Activated CD8-positive, alpha-beta T cell treated with anti-CD3 and anti-CD28 coated beads for 36 hours (primary cell): ENCODE measurements around the gene FBXO7. TPM values are rescaled to one million over a fixed set of nuclear protein-coding genes. Genes with fewer than 3 reads are reported as not detected.
"Not testable (repeated sequence)": the region's sequence is repeated elsewhere in the genome, so short reads cannot be mapped to it uniquely, and the experiment has no call there.

Experiments
- ATAC-seq: fragments of 200-7000 bp; cut with Tn5 transposase; one replicate; pipeline ENCODE4 v1.10.0; 2021; ENCODE audit warnings: mild to moderate bottlenecking, moderate library complexity
- CTCF ChIA-PET: fragments of 350-600 bp; sonication (Branson Sonifier 250); formaldehyde crosslinking; loops from one replicate; lab custom pipeline; 2021; ENCODE audit warnings: antibody characterized with exemption; lab: Charles Lee
- POLR2A ChIA-PET: fragments of 350-600 bp; sonication (Branson Sonifier 250); formaldehyde crosslinking; loops from one replicate; lab custom pipeline; 2021; ENCODE audit warnings: antibody characterized with exemption; lab: Charles Lee
- DNase-seq: peaks from one replicate; pipeline ENCODE4 v3.0.0-alpha.2; 2020
- H3K27ac Mint-ChIP-seq: one replicate; pipeline ENCODE4 v1.8.0; 2021; ENCODE audit warnings: mild to moderate bottlenecking, mixed read lengths
- H3K27me3 Mint-ChIP-seq: one replicate; pipeline ENCODE4 v1.8.0; 2021; ENCODE audit warnings: mixed read lengths
- H3K36me3 Mint-ChIP-seq: one replicate; pipeline ENCODE4 v1.8.0; 2021; ENCODE audit warnings: low read depth, mixed read lengths
- H3K4me1 Mint-ChIP-seq: one replicate; pipeline ENCODE4 v1.8.0; 2021; ENCODE audit warnings: low read depth, mixed read lengths
- H3K4me3 Mint-ChIP-seq: one replicate; pipeline ENCODE4 v1.8.0; 2021; ENCODE audit warnings: mild to moderate bottlenecking, moderate library complexity, mixed read lengths
- H3K9me3 Mint-ChIP-seq: one replicate; pipeline ENCODE4 v1.8.0; 2021; ENCODE audit warnings: mixed read lengths
- CTCF ChIP-seq: fragments of 200-600 bp; IDR thresholded peaks from one replicate; pipeline ENCODE4 v1.8.0; 2022; ENCODE audit warnings: antibody characterized with exemption, mild to moderate bottlenecking
- intact Hi-C: fragments of 100-400 bp; cut with micrococcal nuclease; formaldehyde crosslinking; loops from one replicate; pipeline ENCODE4 v1.10.0; 2022
- total RNA-seq, 2 experiments: library from RNA; stranded (reverse); gene quantifications; one replicate each; pipeline ENCODE4 v1.2.3, GENCODE V29; 2021

Gene FBXO7
- total RNA-seq, 2 experiments from 2014 or later, result 77.2 to 78.1 TPM

GRCh38 chr22:32477596-32477995, 3.0 kb downstream of the FBXO7 start:
- ChIA-PET POLR2A (interaction anchor here (0.7 to 1.0 kb wide), 2 partner anchors 66 to 260 kb away, joined by 3 to 5 read pairs; partner anchors contain the start of gene RTCB), CTCF (interaction anchor here (1.2 kb wide), 2 partner anchors 88 to 333 kb away, joined by 4 read pairs; no protein-coding TSS in a partner anchor)
- DNase-seq (no peak), ATAC-seq (no peak)
- intact Hi-C loops, result no loop called here
- Mint-ChIP-seq H3K36me3 (peaks cover 14% of the 10 kb centered on the region), H3K27ac (no peak overlapping the region), H3K27me3 (no peaks in the 10 kb centered on the region), H3K4me3 (no peak overlapping the region), H3K9me3 (no peaks in the 10 kb centered on the region), H3K4me1 (peaks cover 40% of the 10 kb centered on the region)
- TF ChIP-seq CTCF, result no peak

DNA sequence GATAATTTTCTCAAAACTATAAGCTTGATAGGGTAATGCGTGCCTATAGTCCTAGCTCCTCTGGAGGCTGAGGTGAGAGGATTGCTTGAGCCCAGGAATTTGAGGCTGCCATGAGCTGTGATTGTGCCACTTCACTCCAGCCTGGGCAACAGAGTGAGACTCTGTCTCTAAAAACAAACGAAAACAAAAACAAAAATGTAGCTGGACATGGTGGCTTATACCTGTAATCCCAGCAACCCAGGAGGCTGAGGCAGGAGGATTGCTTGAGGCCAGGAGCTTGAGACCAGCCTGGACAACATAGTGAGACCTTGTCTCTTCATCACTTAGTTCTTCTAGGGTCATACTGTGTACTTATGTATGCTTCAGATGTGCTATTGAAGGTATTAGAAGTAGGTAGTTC, 3.9 kb downstream of the FBXO7 start:
- H3K4me3 Mint-ChIP-seq, H3K27me3 Mint-ChIP-seq, ATAC-seq, DNase-seq, intact Hi-C loops, H3K27ac Mint-ChIP-seq, CTCF ChIA-PET, H3K9me3 Mint-ChIP-seq, POLR2A ChIA-PET: not testable (repeated sequence)
- peaks cover 35% of the 10 kb centered on the region for H3K4me1 Mint-ChIP-seq
- H3K36me3 Mint-ChIP-seq, result peaks cover 14% of the 10 kb centered on the region

DNA sequence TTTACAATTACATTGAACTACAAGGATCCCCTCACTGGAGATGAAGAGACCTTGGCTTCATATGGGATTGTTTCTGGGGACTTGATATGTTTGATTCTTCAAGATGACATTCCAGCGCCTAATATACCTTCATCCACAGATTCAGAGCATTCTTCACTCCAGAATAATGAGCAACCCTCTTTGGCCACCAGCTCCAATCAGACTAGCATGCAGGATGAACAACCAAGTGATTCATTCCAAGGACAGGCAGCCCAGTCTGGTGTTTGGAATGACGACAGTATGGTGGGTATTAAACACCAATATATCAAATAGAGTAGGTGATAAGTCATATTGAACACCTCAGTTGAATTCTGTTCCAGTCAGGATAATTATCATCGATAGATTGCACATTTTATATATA, 4.4 kb downstream of the FBXO7 start:
- POLR2A ChIA-PET, result no interaction called here
- peaks cover 14% of the 10 kb centered on the region for H3K36me3 Mint-ChIP-seq
- ATAC-seq (no peak), DNase-seq (no peak)
- H3K27me3 Mint-ChIP-seq, result no peaks in the 10 kb centered on the region
- peaks cover 31% of the 10 kb centered on the region for H3K4me1 Mint-ChIP-seq
- H3K27ac Mint-ChIP-seq, result peak overlapping the region; percentile 50
- H3K9me3 Mint-ChIP-seq, result no peaks in the 10 kb centered on the region
- no peak for TF ChIP-seq CTCF
- H3K4me3 Mint-ChIP-seq, result no peak overlapping the region
- CTCF ChIA-PET, result no interaction called here
- intact Hi-C loops, result no loop called here

- ChIA-PET CTCF (no interaction called here), POLR2A (no interaction called here)
- Mint-ChIP-seq H3K9me3 (no peaks in the 10 kb centered on the region), H3K27me3 (no peaks in the 10 kb centered on the region), H3K4me3 (no peak overlapping the region), H3K36me3 (peaks cover 19% of the 10 kb centered on the region), H3K4me1 (peaks cover 31% of the 10 kb centered on the region), H3K27ac (peak overlapping the region; percentile 75)
- DNase-seq (peak; percentile 63), ATAC-seq (no peak)
- no peak for TF ChIP-seq CTCF
- intact Hi-C loops, result no loop called here
These were observed 5.6 kb downstream of the FBXO7 start for GRCh38 chr22:32480238-32480637.

DNA sequence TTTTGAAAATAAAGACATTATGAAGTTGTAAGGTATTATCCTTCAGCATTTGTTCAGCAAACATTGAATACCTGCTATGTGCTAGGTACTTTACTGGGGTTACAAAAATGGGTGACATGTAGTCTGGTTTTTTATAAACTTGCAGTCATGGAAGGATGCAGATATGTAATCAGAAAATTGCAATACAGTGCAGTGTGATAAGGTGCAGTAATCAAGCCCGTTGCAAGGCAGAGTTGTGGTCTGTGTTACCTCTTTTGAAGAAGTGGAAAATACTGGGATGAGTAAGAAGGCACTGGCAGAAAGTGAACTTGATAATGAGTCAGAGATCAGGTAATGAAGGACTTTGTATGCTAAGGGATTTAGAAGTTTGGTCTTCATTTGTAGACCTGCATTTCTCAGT, 8.1 kb downstream of the FBXO7 start:
- Mint-ChIP-seq H3K4me3 (no peak overlapping the region), H3K9me3 (no peaks in the 10 kb centered on the region), H3K4me1 (peaks cover 30% of the 10 kb centered on the region), H3K27ac (no peak overlapping the region), H3K36me3 (peaks cover 36% of the 10 kb centered on the region), H3K27me3 (no peaks in the 10 kb centered on the region)
- ATAC-seq (peak; percentile 94), DNase-seq (peak; percentile 71)
- CTCF ChIA-PET, result interaction anchor here (1.0 to 1.8 kb wide), 6 partner anchors 8 to 513 kb away, joined by 3 to 7 read pairs (median 3); partner anchors contain the start of gene FBXO7
- TF ChIP-seq CTCF, result no peak
- intact Hi-C loops, result no loop called here
- POLR2A ChIA-PET, result interaction anchor here (1.2 kb wide), 2 partner anchors 7 to 9 kb away, joined by 3 to 6 read pairs; no protein-coding TSS in a partner anchor
